HepG2 (cell line): ENCODE measurements around the gene NSL1. TPM values are rescaled to one million over a fixed set of nuclear protein-coding genes. Genes with fewer than 3 reads are reported as not detected.

ENCODE experiments used
- ATAC-seq: fragments of 200-7000 bp; cut with Tn5 transposase; 3 replicates; pipeline ENCODE4 v1.9.1; 2020; ENCODE audit warnings: mild to moderate bottlenecking, moderate library complexity
- BruUV-seq: library from RNA; stranded (reverse); fragments of 400-500 nt; replicated peaks from 2 replicates; lab custom pipeline; 2021; lab: Mats Ljungman, UMichigan
- CTCF ChIA-PET: fragments of 300-600 bp; formaldehyde crosslinking; extraction: SDS; loops from one replicate; lab custom pipeline; 2021; ENCODE audit warnings: low total read pairs, inconsistent platforms, low intra/inter-chr PET ratio; lab: Yijun Ruan, JAX
- POLR2A ChIA-PET: fragments of 350-600 bp; sonication (Branson Sonifier 250); formaldehyde crosslinking; loops from one replicate; lab custom pipeline; 2020; ENCODE audit warnings: antibody characterized with exemption, inconsistent platforms; lab: Yijun Ruan, JAX
- DNase-seq: peaks from one replicate; pipeline ENCODE4 v3.0.0-alpha.2; 2015; ENCODE audit warnings: low spot score
- FAIRE-seq: peaks from 3 replicates; lab custom pipeline; 2011; peaks lifted over from hg19 to GRCh38; lab: Jason Lieb, UNC
- H2AFZ ChIP-seq: one replicate; pipeline ENCODE4 v1.6.1; 2011; ENCODE audit warnings: low read length, inconsistent platforms
- H3K27ac ChIP-seq: fragments of 300-600 bp; 3 replicates; pipeline ENCODE4 v1.8.0; 2011; ENCODE audit warnings: mixed run types, mild to moderate bottlenecking, mixed read lengths, low read length, inconsistent platforms; ENCODE audit not compliant: insufficient read depth; ENCODE audit errors: extremely low read length
- H3K27me3 ChIP-seq, 2 experiments: fragments of 200-600 bp in 1 of 2; 2 replicates in 1 of 2; 3 replicates in 1 of 2; pipeline versions ENCODE4 v1.6.0 to v1.8.0; 2011; ENCODE audit warnings: low read length in 2 of 2, mild to moderate bottlenecking in 2 of 2, moderate library complexity in 2 of 2, inconsistent platforms in 1 of 2; ENCODE audit not compliant: insufficient read depth in 2 of 2, control insufficient read depth in 1 of 2
- H3K36me3 ChIP-seq, 2 experiments: fragments of 200-600 bp in 1 of 2; replicated peaks in 1 of 2; 2 replicates in 1 of 2; 3 replicates in 1 of 2; pipeline versions ENCODE4 v1.5.1 to v1.8.0; 2011; ENCODE audit warnings: low read length in 2 of 2, inconsistent platforms in 1 of 2; ENCODE audit not compliant: insufficient read depth in 2 of 2, control insufficient read depth in 1 of 2
- H3K4me1 ChIP-seq: 2 replicates; pipeline ENCODE4 v1.5.1; 2012; ENCODE audit warnings: low read length, inconsistent platforms; ENCODE audit not compliant: insufficient read depth
- H3K4me2 ChIP-seq: 2 replicates; pipeline ENCODE4 v1.6.0; 2011; ENCODE audit warnings: low read depth, low read length, inconsistent platforms
- H3K4me3 ChIP-seq, 3 experiments: fragments of 200-600 bp in 1 of 3; sonication (generic), shearing (Covaris generic) in 1 of 3; replicated peaks in 1 of 3; 2 replicates each; pipeline ENCODE4 v1.5.1; 2011 to 2016; ENCODE audit warnings: low read length in 3 of 3, inconsistent platforms in 2 of 3, low read depth in 2 of 3, mild to moderate bottlenecking in 2 of 3, control low read depth in 1 of 3, mixed read lengths in 1 of 3; ENCODE audit not compliant: insufficient read depth in 1 of 3
- H3K79me2 ChIP-seq: one replicate; pipeline ENCODE4 v1.6.1; 2011; ENCODE audit warnings: low read length, inconsistent platforms; ENCODE audit not compliant: insufficient read depth
- H3K9ac ChIP-seq: 2 replicates; pipeline ENCODE4 v1.6.0; 2011; ENCODE audit warnings: mild to moderate bottlenecking, low read depth, low read length, inconsistent platforms; ENCODE audit not compliant: insufficient read depth
- H3K9me3 ChIP-seq: 2 replicates; pipeline ENCODE4 v1.5.1; 2012; ENCODE audit warnings: mild to moderate bottlenecking, low read length
- H4K20me1 ChIP-seq: 2 replicates; pipeline ENCODE4 v1.6.0; 2011; ENCODE audit warnings: inconsistent platforms, mild to moderate bottlenecking, low read length, moderate library complexity; ENCODE audit not compliant: insufficient read depth
- FOXJ3 ChIP-seq: sonication (generic); formaldehyde crosslinking; IDR thresholded peaks from 2 replicates; pipeline ENCODE4 v1.4.0; 2020; ENCODE audit warnings: missing genetic modification reagents, mild to moderate bottlenecking, borderline replicate concordance
- FOXM1 ChIP-seq: sonication (generic); formaldehyde crosslinking; IDR thresholded peaks from 2 replicates; pipeline ENCODE4 v1.5.0; 2020; ENCODE audit warnings: missing genetic modification reagents
- MAZ ChIP-seq, 2 experiments: sonication (generic) in 1 of 2; formaldehyde crosslinking in 1 of 2; IDR thresholded peaks; 2 replicates each; pipeline versions ENCODE4 v1.5.0 to v1.6.1; 2012 to 2020; ENCODE audit warnings: low read depth in 2 of 2, mild to moderate bottlenecking in 2 of 2, borderline replicate concordance in 1 of 2, improper control_type of control experiment in 1 of 2, low read length in 1 of 2, missing genetic modification reagents in 1 of 2, moderate library complexity in 1 of 2
- MXI1 ChIP-seq: IDR thresholded peaks from 3 replicates; pipeline ENCODE4 v1.6.1; 2012; ENCODE audit warnings: low read depth, low read length, inconsistent platforms, borderline replicate concordance
- RARG ChIP-seq: sonication (generic); formaldehyde crosslinking; IDR thresholded peaks from 2 replicates; pipeline ENCODE4 v1.4.0; 2020; ENCODE audit warnings: low read depth, mild to moderate bottlenecking, missing genetic modification reagents
- RXRB ChIP-seq: IDR thresholded peaks from 2 replicates; pipeline ENCODE4 v1.6.1; 2016; ENCODE audit warnings: borderline replicate concordance, missing genetic modification reagents, missing compliant biosample characterization
- TGIF2 ChIP-seq: IDR thresholded peaks from 2 replicates; pipeline ENCODE4 v1.6.1; 2016; ENCODE audit warnings: control low read depth, missing compliant biosample characterization
- ZBTB42 ChIP-seq: sonication (generic); formaldehyde crosslinking; IDR thresholded peaks from 2 replicates; pipeline ENCODE4 v1.5.0; 2020; ENCODE audit warnings: mild to moderate bottlenecking, missing genetic modification reagents
- ZFP90 ChIP-seq: sonication (generic); formaldehyde crosslinking; IDR thresholded peaks from 2 replicates; pipeline ENCODE4 v1.8.0; 2022; ENCODE audit warnings: missing genetic modification reagents, mild to moderate bottlenecking, inconsistent platforms, borderline replicate concordance
- WGBS: methylation state at CpG from one replicate; pipeline ENCODE4 v1.1.6; 2017; ENCODE audit warnings: low lambda C conversion rate; 5-methylcytosine and 5-hydroxymethylcytosine counted together
- in situ Hi-C: cut with HindIII; loops from 2 replicates; pipeline ENCODE4 v1.10.0; 2017; ENCODE audit warnings: low pct_unique_long_range_greater_than_20kb; ENCODE audit not compliant: extremely low pct_ligation_motif_present
- intact Hi-C: fragments of 100-400 bp; cut with micrococcal nuclease; formaldehyde crosslinking; loops from one replicate; pipeline ENCODE4 v1.10.0; 2022; ENCODE audit not compliant: unreplicated experiment
- polyA plus RNA-seq, 8 experiments: library from polyadenylated mRNA; depleted of rRNA in 3 of 8; stranded (reverse) in 7 of 8; unstranded in 1 of 8; fragments of >200 nt; fragmentation: Illumina TruSeq in 4 of 8; extraction: Trizol in 4 of 8; gene quantifications; 2 replicates each; pipeline versions ENCODE4 v1.2.1 to v1.2.3, GENCODE V29; 2011 to 2016; ENCODE audit warnings: low read depth in 4 of 8, missing spikeins in 1 of 8, mixed read lengths in 1 of 8; ENCODE audit not compliant: insufficient read depth in 1 of 8
- total RNA-seq, 5 experiments: library from RNA; depleted of rRNA; stranded (reverse); fragments of >200 nt; fragmentation: Illumina TruSeq; extraction: Trizol; gene quantifications; 2 replicates each; pipeline ENCODE4 v1.2.3, GENCODE V29; 2016; ENCODE audit warnings: low read depth in 1 of 5
- TF ChIP-seq, protein P1 (sequence below): IDR thresholded peaks from 2 replicates; pipeline ENCODE4 v1.6.1; 2016; ENCODE audit warnings: low read depth, borderline replicate concordance
- TF ChIP-seq, protein P2 (sequence below), 2 experiments: IDR thresholded peaks; 2 replicates each; pipeline ENCODE4 v1.6.1; 2011 to 2012; ENCODE audit warnings: low read length in 2 of 2, borderline replicate concordance in 1 of 2, low read depth in 1 of 2, mild to moderate bottlenecking in 1 of 2, moderate library complexity in 1 of 2
- TF ChIP-seq, protein P3 (sequence below): IDR thresholded peaks from 2 replicates; pipeline ENCODE4 v1.6.1; 2016; ENCODE audit warnings: missing compliant biosample characterization, missing genetic modification reagents, borderline replicate concordance
- TF ChIP-seq, protein P4 (sequence below): sonication (generic); formaldehyde crosslinking; IDR thresholded peaks from 2 replicates; pipeline ENCODE4 v1.8.0; 2022; ENCODE audit warnings: low read depth, missing genetic modification reagents
- TF ChIP-seq, protein P5 (sequence below): sonication (generic); formaldehyde crosslinking; IDR thresholded peaks from 2 replicates; pipeline ENCODE4 v1.5.1; 2020; ENCODE audit warnings: missing genetic modification reagents, mild to moderate bottlenecking, borderline replicate concordance

Gene NSL1
- total and polyA plus RNA-seq, 2 of the 13 experiments (the other 11 are each of a cell fraction or from before 2014, with no cell fraction given): 34.5 to 77.4 TPM

DNA sequence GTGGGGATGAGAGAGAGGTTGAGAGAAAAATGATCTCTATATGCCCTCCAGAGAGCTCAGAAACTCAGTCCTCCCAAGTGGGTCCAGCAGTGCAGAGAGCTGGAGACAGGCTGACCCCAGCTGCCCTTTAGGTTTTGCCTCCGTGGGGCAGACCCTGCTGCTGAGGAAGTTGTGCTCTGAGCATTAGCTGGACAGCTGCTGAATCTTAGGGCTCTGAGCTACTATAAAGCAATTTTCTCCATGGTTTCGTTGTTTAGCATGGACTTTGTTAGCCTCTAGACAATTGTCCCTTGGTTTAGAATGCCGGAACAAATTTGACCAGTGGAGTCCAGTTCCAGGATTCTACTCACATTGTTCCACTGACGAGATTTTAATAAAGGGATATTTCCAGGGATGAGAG is 114.0 kb downstream of the NSL1 start (continued):
- TF ChIP-seq RXRB: no peak
- TF ChIP-seq, protein P1, sequence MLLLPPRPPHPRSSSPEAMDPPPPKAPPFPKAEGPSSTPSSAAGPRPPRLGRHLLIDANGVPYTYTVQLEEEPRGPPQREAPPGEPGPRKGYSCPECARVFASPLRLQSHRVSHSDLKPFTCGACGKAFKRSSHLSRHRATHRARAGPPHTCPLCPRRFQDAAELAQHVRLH: no peak
- TF ChIP-seq, all 625 proteins: peak for 0

DNA sequence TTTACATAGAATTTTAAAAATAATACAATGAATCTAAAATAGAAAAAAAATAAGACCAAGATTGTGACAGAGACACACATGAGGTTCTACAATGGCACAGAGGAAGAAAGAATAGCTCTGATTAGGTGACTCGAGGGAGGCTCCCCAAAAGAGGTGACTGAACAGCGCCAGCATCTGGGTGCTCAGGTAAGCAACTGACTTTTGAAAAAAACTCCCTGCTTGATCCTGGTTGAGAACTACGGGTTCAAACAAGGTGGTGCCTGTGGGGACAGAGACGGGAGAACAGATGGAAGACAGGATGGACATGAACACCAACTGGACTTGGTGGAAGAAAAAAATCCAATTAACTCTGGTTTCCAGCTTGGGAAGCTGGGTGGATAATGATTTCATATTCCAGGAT is 114.4 kb downstream of the NSL1 start:
- H3K36me3 ChIP-seq: no peaks in the 10 kb centered on the region
- CTCF ChIA-PET: no interaction called here
- TF ChIP-seq, protein P2, sequence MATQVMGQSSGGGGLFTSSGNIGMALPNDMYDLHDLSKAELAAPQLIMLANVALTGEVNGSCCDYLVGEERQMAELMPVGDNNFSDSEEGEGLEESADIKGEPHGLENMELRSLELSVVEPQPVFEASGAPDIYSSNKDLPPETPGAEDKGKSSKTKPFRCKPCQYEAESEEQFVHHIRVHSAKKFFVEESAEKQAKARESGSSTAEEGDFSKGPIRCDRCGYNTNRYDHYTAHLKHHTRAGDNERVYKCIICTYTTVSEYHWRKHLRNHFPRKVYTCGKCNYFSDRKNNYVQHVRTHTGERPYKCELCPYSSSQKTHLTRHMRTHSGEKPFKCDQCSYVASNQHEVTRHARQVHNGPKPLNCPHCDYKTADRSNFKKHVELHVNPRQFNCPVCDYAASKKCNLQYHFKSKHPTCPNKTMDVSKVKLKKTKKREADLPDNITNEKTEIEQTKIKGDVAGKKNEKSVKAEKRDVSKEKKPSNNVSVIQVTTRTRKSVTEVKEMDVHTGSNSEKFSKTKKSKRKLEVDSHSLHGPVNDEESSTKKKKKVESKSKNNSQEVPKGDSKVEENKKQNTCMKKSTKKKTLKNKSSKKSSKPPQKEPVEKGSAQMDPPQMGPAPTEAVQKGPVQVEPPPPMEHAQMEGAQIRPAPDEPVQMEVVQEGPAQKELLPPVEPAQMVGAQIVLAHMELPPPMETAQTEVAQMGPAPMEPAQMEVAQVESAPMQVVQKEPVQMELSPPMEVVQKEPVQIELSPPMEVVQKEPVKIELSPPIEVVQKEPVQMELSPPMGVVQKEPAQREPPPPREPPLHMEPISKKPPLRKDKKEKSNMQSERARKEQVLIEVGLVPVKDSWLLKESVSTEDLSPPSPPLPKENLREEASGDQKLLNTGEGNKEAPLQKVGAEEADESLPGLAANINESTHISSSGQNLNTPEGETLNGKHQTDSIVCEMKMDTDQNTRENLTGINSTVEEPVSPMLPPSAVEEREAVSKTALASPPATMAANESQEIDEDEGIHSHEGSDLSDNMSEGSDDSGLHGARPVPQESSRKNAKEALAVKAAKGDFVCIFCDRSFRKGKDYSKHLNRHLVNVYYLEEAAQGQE (IDR thresholded peaks at IDR 0.05; ENCODE audit: borderline replicate concordance in 1 of 2, low read depth in 1 of 2, low read length in 2 of 2): no peak
- TF ChIP-seq MAZ (IDR thresholded peaks at IDR 0.05; ENCODE audit: borderline replicate concordance, low read depth, low read length) (no peak), MAZ (CRISPR knock-in tag; IDR thresholded peaks at IDR 0.05; ENCODE audit: low read depth) (no peak), TGIF2 (CRISPR knock-in tag) (no peak), FOXJ3 (no peak), RARG (CRISPR knock-in tag) (no peak), MXI1 (no peak), ZFP90 (CRISPR knock-in tag) (no peak), ZBTB42 (no peak), FOXM1 (CRISPR knock-in tag) (no peak)
- TF ChIP-seq, protein P3, sequence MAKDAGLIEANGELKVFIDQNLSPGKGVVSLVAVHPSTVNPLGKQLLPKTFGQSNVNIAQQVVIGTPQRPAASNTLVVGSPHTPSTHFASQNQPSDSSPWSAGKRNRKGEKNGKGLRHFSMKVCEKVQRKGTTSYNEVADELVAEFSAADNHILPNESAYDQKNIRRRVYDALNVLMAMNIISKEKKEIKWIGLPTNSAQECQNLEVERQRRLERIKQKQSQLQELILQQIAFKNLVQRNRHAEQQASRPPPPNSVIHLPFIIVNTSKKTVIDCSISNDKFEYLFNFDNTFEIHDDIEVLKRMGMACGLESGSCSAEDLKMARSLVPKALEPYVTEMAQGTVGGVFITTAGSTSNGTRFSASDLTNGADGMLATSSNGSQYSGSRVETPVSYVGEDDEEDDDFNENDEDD (CRISPR knock-in tag): no peak
- TF ChIP-seq, protein P4, sequence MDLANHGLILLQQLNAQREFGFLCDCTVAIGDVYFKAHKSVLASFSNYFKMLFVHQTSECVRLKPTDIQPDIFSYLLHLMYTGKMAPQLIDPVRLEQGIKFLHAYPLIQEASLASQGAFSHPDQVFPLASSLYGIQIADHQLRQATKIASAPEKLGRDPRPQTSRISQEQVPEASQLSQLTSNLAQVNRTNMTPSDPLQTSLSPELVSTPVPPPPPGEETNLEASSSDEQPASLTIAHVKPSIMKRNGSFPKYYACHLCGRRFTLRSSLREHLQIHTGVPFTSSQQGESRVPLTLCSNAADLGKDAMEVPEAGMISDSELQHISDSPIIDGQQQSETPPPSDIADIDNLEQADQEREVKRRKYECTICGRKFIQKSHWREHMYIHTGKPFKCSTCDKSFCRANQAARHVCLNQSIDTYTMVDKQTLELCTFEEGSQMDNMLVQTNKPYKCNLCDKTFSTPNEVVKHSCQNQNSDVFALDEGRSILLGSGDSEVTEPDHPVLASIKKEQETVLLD (CRISPR knock-in tag): no peak
- TF ChIP-seq, protein P5, sequence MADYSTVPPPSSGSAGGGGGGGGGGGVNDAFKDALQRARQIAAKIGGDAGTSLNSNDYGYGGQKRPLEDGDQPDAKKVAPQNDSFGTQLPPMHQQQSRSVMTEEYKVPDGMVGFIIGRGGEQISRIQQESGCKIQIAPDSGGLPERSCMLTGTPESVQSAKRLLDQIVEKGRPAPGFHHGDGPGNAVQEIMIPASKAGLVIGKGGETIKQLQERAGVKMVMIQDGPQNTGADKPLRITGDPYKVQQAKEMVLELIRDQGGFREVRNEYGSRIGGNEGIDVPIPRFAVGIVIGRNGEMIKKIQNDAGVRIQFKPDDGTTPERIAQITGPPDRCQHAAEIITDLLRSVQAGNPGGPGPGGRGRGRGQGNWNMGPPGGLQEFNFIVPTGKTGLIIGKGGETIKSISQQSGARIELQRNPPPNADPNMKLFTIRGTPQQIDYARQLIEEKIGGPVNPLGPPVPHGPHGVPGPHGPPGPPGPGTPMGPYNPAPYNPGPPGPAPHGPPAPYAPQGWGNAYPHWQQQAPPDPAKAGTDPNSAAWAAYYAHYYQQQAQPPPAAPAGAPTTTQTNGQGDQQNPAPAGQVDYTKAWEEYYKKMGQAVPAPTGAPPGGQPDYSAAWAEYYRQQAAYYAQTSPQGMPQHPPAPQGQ (CRISPR knock-in tag): no peak
- TF ChIP-seq, all 625 proteins: peak for 0
- H3K9me3 ChIP-seq: no peaks in the 10 kb centered on the region
- in situ Hi-C loops: no loop called here
- no peak overlapping the region for H3K4me2 ChIP-seq
- no peak overlapping the region for H2AFZ ChIP-seq
- DNase-seq (no peak), FAIRE-seq (no peak), ATAC-seq (no peak)
- BruUV-seq: no TSS peak
- POLR2A ChIA-PET: interaction anchor here (1.0 kb wide), 1 partner anchor 115 kb away, joined by 3 read pairs; the partner anchor contains the start of genes NSL1 and TATDN3
- no peak overlapping the region for H3K4me3 ChIP-seq
- 36% methylated on average over 4 of the region's 4 CpGs for WGBS
- H3K9ac ChIP-seq: no peak overlapping the region
- peaks cover 22% of the 10 kb centered on the region for H3K4me1 ChIP-seq
- no peaks in the 10 kb centered on the region for H4K20me1 ChIP-seq
- H3K79me2 ChIP-seq: no peaks in the 10 kb centered on the region
- intact Hi-C loops: no loop called here
- peaks cover 4 to 15% of the 10 kb centered on the region in 2 experiments; a peak in 3 of 5 replicates for H3K27me3 ChIP-seq
- H3K27ac ChIP-seq: no peak overlapping the region
